Measurements from ENCODE around the gene KCP.

Gene KCP

DNA sequence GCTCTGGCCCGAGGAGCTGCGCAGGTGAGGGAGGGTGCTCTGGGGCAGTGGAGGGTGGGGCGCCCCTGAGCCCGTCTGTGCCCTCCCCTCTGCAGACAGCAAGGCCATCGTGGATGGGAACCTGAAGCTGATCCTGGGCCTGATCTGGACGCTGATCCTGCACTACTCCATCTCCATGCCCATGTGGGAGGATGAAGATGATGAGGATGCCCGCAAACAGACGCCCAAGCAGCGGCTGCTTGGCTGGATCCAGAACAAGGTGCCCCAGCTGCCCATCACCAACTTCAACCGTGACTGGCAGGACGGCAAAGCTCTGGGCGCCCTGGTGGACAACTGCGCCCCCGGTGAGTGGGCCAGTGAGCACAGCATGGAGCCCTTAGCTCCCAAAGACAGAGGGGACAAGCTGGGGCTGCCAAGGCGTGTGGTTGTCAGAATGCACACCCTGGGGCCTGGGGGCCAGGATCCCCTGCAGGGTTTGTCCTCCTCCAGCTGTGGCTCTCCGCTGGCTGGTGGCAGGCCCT, 75.2 kb downstream of the KCP start:
- no CpG with 5 or more reads among the region's 16 CpGs for WGBS (ENCODE audit: insufficient coverage, insufficient read length)

GRCh38 chr7:128833946-128834325, 76.6 kb downstream of the KCP start:
- Histone ChIP-seq H3K27me3 (ENCODE audit: control insufficient read depth, insufficient read depth, low read length) (peaks cover 8% of the 10 kb centered on the region; the same call in 1 of the 2 replicates), H3K36me3 (ENCODE audit: control insufficient read depth, insufficient read depth, low read length) (no peaks in the 10 kb centered on the region), H3K9me3 (ENCODE audit: control insufficient read depth, insufficient read depth, low read length) (no peaks in the 10 kb centered on the region), H3K4me1 (ENCODE audit: control insufficient read depth, insufficient read depth, low read length) (peaks cover 13% of the 10 kb centered on the region), H3K4me3 (ENCODE audit: low read length) (no peak overlapping the region), H3K27ac (ENCODE audit: low read length) (no peak overlapping the region)
- DNase-seq (ENCODE audit: low read depth, low spot score), result no peak
- no CpG with 5 or more reads among the region's 4 CpGs for WGBS (ENCODE audit: insufficient coverage, insufficient read length)

More for the DNA sequence above, 75.2 kb downstream of the KCP start:
- DNase-seq (ENCODE audit: low read depth, low spot score), result no peak
- Histone ChIP-seq H3K4me3 (ENCODE audit: low read length) (no peak overlapping the region), H3K4me1 (ENCODE audit: control insufficient read depth, insufficient read depth, low read length) (peaks cover 10% of the 10 kb centered on the region), H3K27me3 (ENCODE audit: control insufficient read depth, insufficient read depth, low read length) (peaks cover 5% of the 10 kb centered on the region; the same call in 1 of the 2 replicates), H3K9me3 (ENCODE audit: control insufficient read depth, insufficient read depth, low read length) (no peaks in the 10 kb centered on the region), H3K27ac (ENCODE audit: low read length) (no peak overlapping the region), H3K36me3 (ENCODE audit: control insufficient read depth, insufficient read depth, low read length) (no peaks in the 10 kb centered on the region)

DNA sequence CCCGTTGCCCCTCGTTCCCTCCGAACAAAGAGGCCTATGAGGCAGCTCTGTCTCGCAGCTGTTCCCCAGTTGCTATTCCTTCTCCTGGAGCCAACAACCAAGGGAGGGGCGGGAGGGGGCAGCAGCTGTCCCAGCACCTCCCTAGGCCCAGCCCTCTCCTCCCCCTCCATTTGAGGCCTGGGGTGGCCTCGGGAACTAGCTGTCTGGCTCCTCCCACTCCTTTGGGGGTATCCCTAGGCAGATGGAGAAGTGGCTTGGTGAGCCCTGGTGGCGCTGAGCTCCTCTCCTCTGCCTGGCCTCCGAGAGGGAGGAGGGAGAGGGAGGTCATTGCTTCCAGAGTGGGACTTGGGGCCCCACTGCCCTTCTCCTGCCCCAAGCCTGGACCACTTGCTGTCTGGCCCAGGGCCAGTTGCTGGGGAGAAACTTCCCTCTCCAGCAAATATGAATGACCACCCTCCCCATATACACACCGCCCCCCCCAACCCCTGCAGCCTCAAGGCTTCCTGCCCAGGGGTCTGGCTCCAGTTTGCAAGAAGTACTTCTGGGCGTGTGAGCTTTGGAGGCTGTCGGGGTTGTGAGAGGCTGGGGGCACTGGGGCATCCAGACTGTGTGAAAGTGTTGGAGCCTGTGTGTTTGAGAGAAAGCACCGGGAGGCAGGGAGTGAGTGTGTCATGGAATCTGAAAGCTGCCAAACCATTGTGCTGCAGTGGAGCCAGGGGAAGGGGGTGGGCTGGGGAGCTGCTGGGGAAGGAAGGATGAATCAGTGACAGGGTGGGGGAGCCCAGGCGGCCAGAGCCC, 77.2 kb downstream of the KCP start:
- no peak for DNase-seq (ENCODE audit: low read depth, low spot score)
- H3K9me3 ChIP-seq (ENCODE audit: control insufficient read depth, insufficient read depth, low read length), result no peaks in the 10 kb centered on the region
- peaks cover 8% of the 10 kb centered on the region; the same call in 1 of the 2 replicates for H3K27me3 ChIP-seq (ENCODE audit: control insufficient read depth, insufficient read depth, low read length)
- H3K36me3 ChIP-seq (ENCODE audit: control insufficient read depth, insufficient read depth, low read length), result no peaks in the 10 kb centered on the region
- H3K27ac ChIP-seq (ENCODE audit: low read length), result no peak overlapping the region
- peaks cover 13% of the 10 kb centered on the region for H3K4me1 ChIP-seq (ENCODE audit: control insufficient read depth, insufficient read depth, low read length)
- no CpG with 5 or more reads among the region's 13 CpGs for WGBS (ENCODE audit: insufficient coverage, insufficient read length)
- no peak overlapping the region for H3K4me3 ChIP-seq (ENCODE audit: low read length)

DNA sequence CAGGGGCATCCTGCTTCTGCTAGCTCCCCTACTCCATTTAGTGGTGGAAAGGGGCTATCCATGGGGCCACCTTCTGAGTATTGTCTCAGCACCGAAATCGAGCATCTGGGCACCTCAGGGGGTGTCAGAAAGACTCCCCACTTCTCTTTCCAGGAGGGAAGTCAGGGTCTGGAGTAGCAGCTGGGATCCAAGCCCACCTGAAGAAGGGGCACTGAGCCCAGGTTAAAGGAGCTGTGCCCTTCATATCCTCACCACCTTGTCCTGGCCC, 77.7 kb downstream of the KCP start:
- no CpG with 5 or more reads among the region's 2 CpGs for WGBS (ENCODE audit: insufficient coverage, insufficient read length)
- H3K27ac ChIP-seq (ENCODE audit: low read length), result no peak overlapping the region

GRCh38 chr7:128831994-128832879, 78.3 kb downstream of the KCP start:
- no peak for DNase-seq (ENCODE audit: low read depth, low spot score)
- no peaks in the 10 kb centered on the region for H3K36me3 ChIP-seq (ENCODE audit: control insufficient read depth, insufficient read depth, low read length)
- WGBS (ENCODE audit: insufficient coverage, insufficient read length), result no CpG with 5 or more reads among the region's 22 CpGs
- peaks cover 8% of the 10 kb centered on the region; the same call in 1 of the 2 replicates for H3K27me3 ChIP-seq (ENCODE audit: control insufficient read depth, insufficient read depth, low read length)
- H3K9me3 ChIP-seq (ENCODE audit: control insufficient read depth, insufficient read depth, low read length), result no peaks in the 10 kb centered on the region
- no peak overlapping the region for H3K27ac ChIP-seq (ENCODE audit: low read length)
- peak overlapping the region; percentile 26; the same call in 1 of the 2 replicates for H3K4me3 ChIP-seq (ENCODE audit: low read length)
- H3K4me1 ChIP-seq (ENCODE audit: control insufficient read depth, insufficient read depth, low read length), result peaks cover 15% of the 10 kb centered on the region

More for the DNA sequence above, 77.7 kb downstream of the KCP start:
- H3K9me3 ChIP-seq (ENCODE audit: control insufficient read depth, insufficient read depth, low read length), result no peaks in the 10 kb centered on the region
- H3K27me3 ChIP-seq (ENCODE audit: control insufficient read depth, insufficient read depth, low read length), result peaks cover 8% of the 10 kb centered on the region; the same call in 1 of the 2 replicates
- peak overlapping the region; percentile 4; the same call in 1 of the 2 replicates for H3K4me3 ChIP-seq (ENCODE audit: low read length)
- no peak for DNase-seq (ENCODE audit: low read depth, low spot score)
- H3K36me3 ChIP-seq (ENCODE audit: control insufficient read depth, insufficient read depth, low read length), result no peaks in the 10 kb centered on the region
- H3K4me1 ChIP-seq (ENCODE audit: control insufficient read depth, insufficient read depth, low read length), result peaks cover 13% of the 10 kb centered on the region

- H3K27me3 ChIP-seq (ENCODE audit: control insufficient read depth, insufficient read depth, low read length), result peaks cover 8% of the 10 kb centered on the region; the same call in 1 of the 2 replicates
- H3K4me1 ChIP-seq (ENCODE audit: control insufficient read depth, insufficient read depth, low read length), result peaks cover 15% of the 10 kb centered on the region
- no peak overlapping the region for H3K27ac ChIP-seq (ENCODE audit: low read length)
- peak overlapping the region; percentile 29; the same call in 1 of the 2 replicates for H3K4me3 ChIP-seq (ENCODE audit: low read length)
- no peaks in the 10 kb centered on the region for H3K9me3 ChIP-seq (ENCODE audit: control insufficient read depth, insufficient read depth, low read length)
- H3K36me3 ChIP-seq (ENCODE audit: control insufficient read depth, insufficient read depth, low read length), result no peaks in the 10 kb centered on the region
- WGBS (ENCODE audit: insufficient coverage, insufficient read length), result no CpG with 5 or more reads among the region's 33 CpGs
- DNase-seq (ENCODE audit: low read depth, low spot score), result no peak
Observed at GRCh38 chr7:128831178-128831993, 79.1 kb downstream of the KCP start.

GRCh38 chr7:128830231-128831177, 80.0 kb downstream of the KCP start, which contains the start of gene FLNC:
TSS of gene FLNC (plus strand) at chr7:128830406. CDS start at chr7:128830638, 232 bp downstream.
- Histone ChIP-seq H3K4me3 (ENCODE audit: low read length) (peak within 1 kb of the TSS; percentile 29; the same call in 1 of the 2 replicates), H3K27me3 (ENCODE audit: control insufficient read depth, insufficient read depth, low read length) (peaks cover 8% of the 10 kb centered on the region; the same call in 1 of the 2 replicates), H3K36me3 (ENCODE audit: control insufficient read depth, insufficient read depth, low read length) (no peaks in the 10 kb centered on the region), H3K4me1 (ENCODE audit: control insufficient read depth, insufficient read depth, low read length) (peaks cover 15% of the 10 kb centered on the region), H3K27ac (ENCODE audit: low read length) (no peak within 1 kb of the TSS), H3K9me3 (ENCODE audit: control insufficient read depth, insufficient read depth, low read length) (no peaks in the 10 kb centered on the region)
- DNase-seq (ENCODE audit: low read depth, low spot score), result no peak
- whole genome bisulfite sequencing (ENCODE audit: insufficient coverage, insufficient read length), result no CpG with 5 or more reads among the region's 109 CpGs

DNA sequence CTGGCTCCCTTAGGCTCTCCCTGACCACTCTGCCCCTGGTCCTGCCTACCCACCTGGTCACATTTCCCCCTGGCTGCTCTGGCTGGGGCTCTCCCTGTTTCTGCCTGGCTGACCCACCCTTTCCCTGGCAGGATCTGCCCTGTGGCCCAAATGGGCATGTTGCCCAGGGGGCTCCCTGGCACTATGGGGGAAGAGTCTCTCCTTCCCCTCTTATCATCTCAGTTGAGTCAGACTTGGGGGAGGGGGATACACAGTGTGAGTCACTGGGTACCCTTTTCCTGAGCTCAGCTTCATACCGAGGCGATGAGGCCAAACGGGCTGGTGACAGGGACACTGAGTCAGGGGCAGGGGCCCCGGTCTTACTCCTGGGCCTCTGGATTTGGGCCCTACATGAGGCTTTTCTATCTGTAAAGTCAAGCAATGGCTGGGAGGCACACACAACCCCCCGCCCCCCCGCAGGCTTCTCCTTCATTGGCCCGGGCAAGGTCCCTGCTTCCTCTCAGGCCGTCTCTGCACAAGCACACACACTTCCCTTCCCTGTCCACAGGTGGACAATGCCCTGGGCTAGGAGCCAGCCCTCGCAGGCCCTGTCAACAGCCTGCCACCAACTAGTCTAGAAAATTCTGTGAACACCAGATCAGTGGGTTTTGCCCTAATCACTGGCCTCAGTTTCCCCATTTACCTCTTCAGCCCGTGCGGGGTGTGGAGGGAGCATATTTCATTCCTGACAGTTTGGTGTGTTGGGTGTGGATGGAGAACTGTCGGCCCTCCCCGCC, 80.9 kb downstream of the KCP start:
- no peak overlapping the region for H3K27ac ChIP-seq (ENCODE audit: low read length)
- WGBS (ENCODE audit: insufficient coverage, insufficient read length), result no CpG with 5 or more reads among the region's 13 CpGs

More for the DNA sequence above, 80.9 kb downstream of the KCP start:
- no peaks in the 10 kb centered on the region for H3K9me3 ChIP-seq (ENCODE audit: control insufficient read depth, insufficient read depth, low read length)
- DNase-seq (ENCODE audit: low read depth, low spot score), result no peak
- H3K27me3 ChIP-seq (ENCODE audit: control insufficient read depth, insufficient read depth, low read length), result peaks cover 8% of the 10 kb centered on the region; the same call in 1 of the 2 replicates
- peaks cover 15% of the 10 kb centered on the region for H3K4me1 ChIP-seq (ENCODE audit: control insufficient read depth, insufficient read depth, low read length)
- no peak overlapping the region for H3K4me3 ChIP-seq (ENCODE audit: low read length)
- H3K36me3 ChIP-seq (ENCODE audit: control insufficient read depth, insufficient read depth, low read length), result no peaks in the 10 kb centered on the region

Data from iPS DF 6.9 (cell line).